GM03348 (cell line): ENCODE results near the gene IGSF11.
"Not testable (repeated sequence)": the region's sequence is repeated elsewhere in the genome, so short reads cannot be mapped to it uniquely, and the experiment has no call there.

Experiments
- DNase-seq: peaks from one replicate; pipeline ENCODE4 v3.0.0; 2012; ENCODE audit warnings: low spot score

Gene IGSF11

DNA sequence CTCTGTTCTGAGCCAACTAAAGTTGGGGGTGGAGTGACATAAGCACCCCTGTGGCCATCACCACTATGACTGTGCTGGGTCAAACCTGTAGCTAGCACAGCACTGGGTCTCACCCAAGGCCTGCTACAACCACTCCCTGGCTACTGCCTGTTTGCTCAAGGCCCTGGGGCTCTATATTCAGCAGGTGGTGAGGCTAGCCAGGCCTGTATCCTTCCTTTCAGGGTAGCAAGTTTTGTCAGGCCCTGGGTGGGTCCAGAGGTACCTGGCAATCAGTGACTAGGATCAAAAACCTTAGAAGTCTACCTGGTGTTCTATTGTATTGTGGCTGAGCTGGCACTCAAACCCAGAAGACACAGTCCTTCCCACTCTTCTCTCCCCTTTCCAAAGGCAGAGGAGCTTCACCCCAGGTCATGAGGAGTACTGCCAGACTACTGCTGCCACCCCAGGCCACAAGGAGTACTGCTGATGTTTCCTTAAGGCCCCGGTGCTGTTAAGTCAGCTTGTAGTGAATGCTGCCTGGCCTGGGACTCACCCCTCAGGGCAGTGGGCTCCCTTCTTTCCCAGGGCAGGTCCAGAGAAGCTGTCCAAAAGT lies 170.8 kb downstream of the IGSF11 start:
- DNase-seq, result no peak

DNA sequence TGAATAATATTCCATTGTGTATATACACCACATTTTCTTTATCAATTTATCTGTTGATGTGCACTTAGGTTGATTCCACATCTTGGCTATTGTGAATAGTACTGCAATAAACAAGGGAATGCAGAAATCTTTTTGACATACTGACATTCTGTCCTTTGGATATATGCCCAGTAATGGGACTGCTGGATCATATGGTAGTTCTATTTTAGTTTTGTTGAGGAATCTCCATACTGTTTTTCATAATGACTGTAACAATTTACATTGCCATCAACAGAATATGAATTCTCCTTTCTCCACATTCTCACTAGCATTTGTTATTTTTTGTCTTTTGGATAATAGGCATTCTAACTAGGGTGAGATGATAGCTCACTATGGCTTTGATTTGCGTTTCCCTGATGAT lies 174.7 kb downstream of the IGSF11 start:
- DNase-seq, result no peak

DNA sequence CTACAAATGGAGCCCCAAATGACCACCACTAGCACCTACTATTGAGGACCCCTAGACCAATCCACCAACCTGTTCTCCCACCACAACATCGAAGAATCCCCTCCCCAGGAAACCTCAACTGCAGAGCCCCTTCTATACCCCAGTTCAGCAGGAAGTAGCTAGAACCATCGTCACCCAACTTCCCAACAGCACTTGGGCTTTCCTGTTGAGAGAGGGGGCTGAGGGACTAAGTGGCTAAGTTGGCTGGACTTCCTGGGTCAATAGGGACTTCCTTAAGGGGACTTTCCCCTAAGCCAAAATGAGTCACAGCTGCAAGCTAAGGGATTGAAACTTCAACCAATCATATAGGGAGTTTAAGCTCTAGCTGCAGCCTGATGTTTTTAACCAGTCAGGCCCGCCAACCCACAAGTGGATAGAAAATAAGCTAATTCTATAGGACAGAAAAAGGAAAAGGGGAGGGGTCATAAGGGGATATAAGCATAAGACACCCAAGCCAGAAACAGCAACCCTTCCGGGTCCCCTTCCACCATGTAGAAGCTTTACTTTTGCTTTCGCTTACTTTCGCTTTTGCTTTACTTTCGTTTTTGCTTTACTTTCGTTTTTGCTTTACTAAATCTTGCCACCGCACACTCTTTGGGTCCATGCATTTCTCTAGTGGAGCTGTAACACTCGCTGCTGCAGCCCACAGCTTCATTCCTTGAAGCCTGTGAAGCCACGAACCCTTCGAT lies 183.0 kb downstream of the IGSF11 start:
- not testable (repeated sequence) for DNase-seq

DNA sequence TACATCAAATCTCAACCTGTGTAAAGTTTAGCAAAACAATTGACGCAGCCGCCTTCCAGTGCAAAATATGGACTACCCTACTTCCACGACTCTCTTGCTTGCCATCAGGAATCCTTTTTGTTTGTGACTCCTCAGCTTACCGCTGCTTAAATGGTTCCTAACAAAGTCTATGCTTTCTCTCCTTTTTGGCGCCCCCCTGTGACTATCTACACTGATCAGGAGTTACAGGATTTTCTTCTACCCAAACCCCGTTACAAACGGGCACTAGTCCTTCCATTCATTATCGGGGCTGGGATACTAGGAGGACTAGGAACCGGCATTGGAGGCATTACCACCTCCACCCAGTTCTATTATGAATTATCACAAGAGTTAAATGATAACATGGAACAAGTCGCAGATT lies 184.0 kb downstream of the IGSF11 start:
- DNase-seq, result no peak
